HL-60 (cell line): ENCODE data around the gene PNMT.

ENCODE experiments used
- DNase-seq, 2 experiments: peaks; one replicate each; pipeline ENCODE4 v3.0.0-alpha.2; 2010 to 2020; ENCODE audit warnings: low read depth in 1 of 2, low spot score in 1 of 2
- H3K27ac ChIP-seq: fragments of 250-450 bp; sonication (Bioruptor Pico); replicated peaks from 2 replicates; pipeline ENCODE4 v1.5.1; 2020; ENCODE audit warnings: mild to moderate bottlenecking, moderate library complexity
- H3K27me3 ChIP-seq: fragments of 250-450 bp; sonication (Bioruptor Pico); 2 replicates; pipeline ENCODE4 v1.5.1; 2021; ENCODE audit warnings: mild to moderate bottlenecking, moderate library complexity; ENCODE audit not compliant: insufficient read depth, poor library complexity, severe bottlenecking
- H3K4me3 ChIP-seq: replicated peaks from 2 replicates; pipeline ENCODE4 v1.5.1; 2011; ENCODE audit warnings: mild to moderate bottlenecking, control low read depth, low read length; ENCODE audit not compliant: insufficient read depth
- CTCF ChIP-seq: IDR thresholded peaks from one replicate; pipeline ENCODE4 v1.5.1; 2011; ENCODE audit warnings: low read length, control low read depth, inconsistent platforms; ENCODE audit not compliant: insufficient read depth
- GABPA ChIP-seq: IDR thresholded peaks from 2 replicates; pipeline ENCODE4 v1.6.1; 2012; ENCODE audit warnings: low read depth
- POLR2AphosphoS5 ChIP-seq: IDR thresholded peaks from 2 replicates; pipeline ENCODE4 v1.6.1; 2012; ENCODE audit warnings: low read depth
- SPI1 ChIP-seq: IDR thresholded peaks from 2 replicates; pipeline ENCODE4 v1.6.1; 2012; ENCODE audit warnings: low read depth, mild to moderate bottlenecking, borderline replicate concordance
- TF ChIP-seq, protein P1 (sequence below): IDR thresholded peaks from 2 replicates; pipeline ENCODE4 v1.6.1; 2012; ENCODE audit warnings: low read depth; ENCODE audit not compliant: insufficient replicate concordance

The PNMT gene

DNA sequence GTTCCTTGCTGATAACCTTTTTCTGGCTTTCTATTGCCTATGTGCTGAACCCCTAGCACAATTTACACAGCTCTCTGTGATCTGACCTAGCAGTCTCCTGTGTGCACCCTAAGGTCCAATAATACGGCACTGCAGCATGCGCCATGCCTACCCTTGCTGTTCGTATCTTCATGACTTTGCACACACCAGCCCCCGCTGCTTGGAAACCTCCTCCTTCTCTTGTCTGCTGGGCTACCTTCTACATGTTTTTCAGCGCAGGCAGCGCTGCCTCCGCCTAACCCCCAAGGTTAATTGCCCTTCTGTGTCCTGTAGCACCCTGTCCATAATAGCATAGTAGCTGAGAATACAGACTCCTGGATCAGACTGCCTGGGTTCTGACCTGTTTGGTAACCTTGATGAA, 29.9 kb upstream of the PNMT start:
- DNase-seq, result no peak
- H3K4me3 ChIP-seq, result peak overlapping the region; percentile 90
- TF ChIP-seq, protein P1, sequence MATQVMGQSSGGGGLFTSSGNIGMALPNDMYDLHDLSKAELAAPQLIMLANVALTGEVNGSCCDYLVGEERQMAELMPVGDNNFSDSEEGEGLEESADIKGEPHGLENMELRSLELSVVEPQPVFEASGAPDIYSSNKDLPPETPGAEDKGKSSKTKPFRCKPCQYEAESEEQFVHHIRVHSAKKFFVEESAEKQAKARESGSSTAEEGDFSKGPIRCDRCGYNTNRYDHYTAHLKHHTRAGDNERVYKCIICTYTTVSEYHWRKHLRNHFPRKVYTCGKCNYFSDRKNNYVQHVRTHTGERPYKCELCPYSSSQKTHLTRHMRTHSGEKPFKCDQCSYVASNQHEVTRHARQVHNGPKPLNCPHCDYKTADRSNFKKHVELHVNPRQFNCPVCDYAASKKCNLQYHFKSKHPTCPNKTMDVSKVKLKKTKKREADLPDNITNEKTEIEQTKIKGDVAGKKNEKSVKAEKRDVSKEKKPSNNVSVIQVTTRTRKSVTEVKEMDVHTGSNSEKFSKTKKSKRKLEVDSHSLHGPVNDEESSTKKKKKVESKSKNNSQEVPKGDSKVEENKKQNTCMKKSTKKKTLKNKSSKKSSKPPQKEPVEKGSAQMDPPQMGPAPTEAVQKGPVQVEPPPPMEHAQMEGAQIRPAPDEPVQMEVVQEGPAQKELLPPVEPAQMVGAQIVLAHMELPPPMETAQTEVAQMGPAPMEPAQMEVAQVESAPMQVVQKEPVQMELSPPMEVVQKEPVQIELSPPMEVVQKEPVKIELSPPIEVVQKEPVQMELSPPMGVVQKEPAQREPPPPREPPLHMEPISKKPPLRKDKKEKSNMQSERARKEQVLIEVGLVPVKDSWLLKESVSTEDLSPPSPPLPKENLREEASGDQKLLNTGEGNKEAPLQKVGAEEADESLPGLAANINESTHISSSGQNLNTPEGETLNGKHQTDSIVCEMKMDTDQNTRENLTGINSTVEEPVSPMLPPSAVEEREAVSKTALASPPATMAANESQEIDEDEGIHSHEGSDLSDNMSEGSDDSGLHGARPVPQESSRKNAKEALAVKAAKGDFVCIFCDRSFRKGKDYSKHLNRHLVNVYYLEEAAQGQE, result no peak
- TF ChIP-seq SPI1 (no peak), CTCF (no peak), POLR2AphosphoS5 (no peak), GABPA (no peak)

GRCh38 chr17:39639043-39639442, 29.2 kb upstream of the PNMT start:
- Histone ChIP-seq H3K27ac (no peak overlapping the region), H3K27me3 (no peaks in the 10 kb centered on the region), H3K4me3 (no peak overlapping the region)
- no peak for DNase-seq
- TF ChIP-seq CTCF, result no peak
- TF ChIP-seq, protein P1, result no peak
- no peak for TF ChIP-seq SPI1
- TF ChIP-seq POLR2AphosphoS5, result no peak
- TF ChIP-seq GABPA, result no peak

More for the DNA sequence above, 29.9 kb upstream of the PNMT start:
- Histone ChIP-seq H3K27ac (no peak overlapping the region), H3K27me3 (no peaks in the 10 kb centered on the region)

- DNase-seq, result no peak
- Histone ChIP-seq H3K4me3 (no peak overlapping the region), H3K27me3 (no peaks in the 10 kb centered on the region), H3K27ac (no peak overlapping the region)
- TF ChIP-seq CTCF (no peak), SPI1 (no peak), POLR2AphosphoS5 (no peak), GABPA (no peak)
- TF ChIP-seq, protein P1, result no peak
Measured at GRCh38 chr17:39639566-39640458, 28.4 kb upstream of the PNMT start.
